GM12872 (cell line): ENCODE measurements around the gene IFNG-AS1.

Experiments used
- TF ChIP-seq, protein P1 (sequence below): IDR thresholded peaks from 3 replicates; pipeline ENCODE4 v1.5.1; 2011; ENCODE audit warnings: low read depth, mild to moderate bottlenecking, low read length, moderate library complexity; ENCODE audit not compliant: insufficient read depth

Gene IFNG-AS1

DNA sequence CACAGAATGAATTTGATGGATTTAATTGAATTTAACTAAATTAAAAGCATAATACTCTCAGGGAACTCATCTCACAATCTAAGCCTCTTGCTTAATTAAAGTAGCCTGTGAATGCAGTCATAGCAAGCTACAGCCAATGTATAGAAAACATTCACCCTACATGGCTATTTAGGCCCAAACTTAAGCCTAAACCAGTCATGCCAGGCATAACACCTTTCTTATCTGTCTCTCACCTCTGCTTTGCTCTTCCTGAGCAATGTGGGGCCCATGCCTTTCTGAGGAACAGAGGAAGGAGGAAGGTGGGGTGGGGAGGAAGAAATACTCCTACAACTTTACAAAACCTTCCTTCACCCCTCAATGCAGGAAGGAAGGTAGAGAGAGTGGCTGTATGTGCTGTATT lies 29.1 kb downstream of the IFNG-AS1 start:
- TF ChIP-seq, protein P1, sequence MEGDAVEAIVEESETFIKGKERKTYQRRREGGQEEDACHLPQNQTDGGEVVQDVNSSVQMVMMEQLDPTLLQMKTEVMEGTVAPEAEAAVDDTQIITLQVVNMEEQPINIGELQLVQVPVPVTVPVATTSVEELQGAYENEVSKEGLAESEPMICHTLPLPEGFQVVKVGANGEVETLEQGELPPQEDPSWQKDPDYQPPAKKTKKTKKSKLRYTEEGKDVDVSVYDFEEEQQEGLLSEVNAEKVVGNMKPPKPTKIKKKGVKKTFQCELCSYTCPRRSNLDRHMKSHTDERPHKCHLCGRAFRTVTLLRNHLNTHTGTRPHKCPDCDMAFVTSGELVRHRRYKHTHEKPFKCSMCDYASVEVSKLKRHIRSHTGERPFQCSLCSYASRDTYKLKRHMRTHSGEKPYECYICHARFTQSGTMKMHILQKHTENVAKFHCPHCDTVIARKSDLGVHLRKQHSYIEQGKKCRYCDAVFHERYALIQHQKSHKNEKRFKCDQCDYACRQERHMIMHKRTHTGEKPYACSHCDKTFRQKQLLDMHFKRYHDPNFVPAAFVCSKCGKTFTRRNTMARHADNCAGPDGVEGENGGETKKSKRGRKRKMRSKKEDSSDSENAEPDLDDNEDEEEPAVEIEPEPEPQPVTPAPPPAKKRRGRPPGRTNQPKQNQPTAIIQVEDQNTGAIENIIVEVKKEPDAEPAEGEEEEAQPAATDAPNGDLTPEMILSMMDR = no peak

DNA sequence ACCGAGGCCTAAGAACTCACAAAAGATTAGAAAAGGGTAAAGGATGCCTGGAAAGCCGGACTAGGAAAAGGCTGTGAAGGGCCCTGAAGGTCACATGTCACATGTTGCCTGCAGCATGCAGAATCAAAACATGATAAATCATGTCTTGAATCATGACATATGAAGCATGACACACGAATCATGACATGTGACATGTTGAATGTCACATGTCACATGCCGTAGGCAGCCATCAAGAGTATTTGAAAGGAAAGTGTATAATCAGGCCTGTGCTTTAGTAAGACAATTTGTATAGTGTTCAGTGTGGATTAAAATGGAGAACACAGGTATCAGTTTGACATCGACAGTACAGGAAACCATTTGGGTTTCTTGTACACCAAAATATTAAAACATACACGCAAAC lies 30.8 kb downstream of the IFNG-AS1 start:
- TF ChIP-seq, protein P1 = no peak

DNA sequence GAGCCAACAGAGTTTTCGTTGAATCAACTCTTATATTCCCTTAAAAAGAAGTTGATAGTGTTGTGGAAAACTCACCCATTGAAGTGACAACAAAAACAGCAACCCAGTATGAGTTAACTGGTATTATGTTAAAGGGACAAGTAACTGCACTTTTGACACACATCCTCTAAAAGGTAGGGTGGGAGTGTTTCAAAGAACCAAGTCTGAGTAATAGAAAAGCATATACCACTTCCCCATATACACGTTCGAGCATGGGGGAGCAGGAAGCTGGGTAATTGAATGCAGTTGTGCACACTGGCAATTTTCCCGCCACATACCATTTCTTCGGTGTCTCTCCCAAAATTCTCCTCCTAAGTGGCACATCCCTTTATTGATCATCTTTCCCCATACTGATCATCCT lies 31.5 kb downstream of the IFNG-AS1 start:
- TF ChIP-seq, protein P1 = no peak

DNA sequence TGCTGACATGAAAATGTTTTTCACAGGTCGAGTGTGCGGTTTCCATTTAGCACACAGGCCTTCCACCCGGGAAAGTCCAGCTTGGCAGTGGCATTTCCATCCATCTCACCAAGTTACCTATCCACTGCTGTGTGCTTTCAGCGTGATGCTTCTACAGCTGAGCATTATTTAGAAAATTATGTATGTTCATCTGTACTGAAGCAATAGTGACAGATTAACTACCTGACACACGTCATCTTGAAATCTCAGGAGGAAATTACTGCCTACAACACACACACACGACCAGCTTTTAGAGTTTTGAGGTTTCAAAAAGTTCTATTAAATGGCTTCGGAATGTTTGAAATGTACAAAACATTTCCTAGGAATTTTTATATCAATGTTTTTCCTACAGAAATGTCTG lies 39.4 kb downstream of the IFNG-AS1 start:
- TF ChIP-seq, protein P1 = no peak

DNA sequence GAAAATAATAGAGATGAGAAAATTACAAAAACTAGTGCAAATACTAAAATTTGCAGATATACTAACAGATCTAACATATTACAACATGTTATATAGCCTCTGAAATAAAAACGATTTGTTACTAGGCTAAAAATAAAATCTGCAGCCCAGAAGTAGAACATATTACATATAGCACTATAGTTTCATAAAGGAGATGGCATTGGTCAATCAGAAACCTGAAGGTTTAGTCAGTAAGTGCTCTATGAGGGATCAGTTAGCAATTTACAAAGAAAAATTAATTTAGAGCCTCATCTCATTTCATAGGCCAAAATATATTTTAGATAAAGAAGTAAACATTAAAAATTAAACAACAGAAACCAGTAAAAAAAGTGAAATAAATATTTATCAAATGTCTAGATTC lies 41.0 kb downstream of the IFNG-AS1 start:
- TF ChIP-seq, protein P1 = no peak

DNA sequence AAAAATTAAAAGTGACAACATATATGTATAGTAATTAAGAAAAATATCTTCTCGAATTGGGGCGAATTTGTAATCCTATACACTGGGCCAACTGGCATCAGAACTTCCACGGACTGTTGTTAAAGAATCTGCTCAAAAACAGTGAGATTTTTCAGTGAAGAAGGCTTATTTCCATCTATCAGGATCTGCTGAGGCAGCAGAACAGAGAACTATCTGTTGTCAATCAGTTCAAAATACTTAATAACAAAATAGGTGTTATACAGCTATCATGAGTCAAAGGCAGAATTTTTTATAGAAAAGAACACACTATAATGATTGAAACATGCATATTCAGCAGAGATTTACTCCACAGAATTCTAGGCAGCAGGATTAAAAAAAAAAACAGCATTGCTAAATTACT lies 41.9 kb downstream of the IFNG-AS1 start:
- TF ChIP-seq, protein P1 = no peak

DNA sequence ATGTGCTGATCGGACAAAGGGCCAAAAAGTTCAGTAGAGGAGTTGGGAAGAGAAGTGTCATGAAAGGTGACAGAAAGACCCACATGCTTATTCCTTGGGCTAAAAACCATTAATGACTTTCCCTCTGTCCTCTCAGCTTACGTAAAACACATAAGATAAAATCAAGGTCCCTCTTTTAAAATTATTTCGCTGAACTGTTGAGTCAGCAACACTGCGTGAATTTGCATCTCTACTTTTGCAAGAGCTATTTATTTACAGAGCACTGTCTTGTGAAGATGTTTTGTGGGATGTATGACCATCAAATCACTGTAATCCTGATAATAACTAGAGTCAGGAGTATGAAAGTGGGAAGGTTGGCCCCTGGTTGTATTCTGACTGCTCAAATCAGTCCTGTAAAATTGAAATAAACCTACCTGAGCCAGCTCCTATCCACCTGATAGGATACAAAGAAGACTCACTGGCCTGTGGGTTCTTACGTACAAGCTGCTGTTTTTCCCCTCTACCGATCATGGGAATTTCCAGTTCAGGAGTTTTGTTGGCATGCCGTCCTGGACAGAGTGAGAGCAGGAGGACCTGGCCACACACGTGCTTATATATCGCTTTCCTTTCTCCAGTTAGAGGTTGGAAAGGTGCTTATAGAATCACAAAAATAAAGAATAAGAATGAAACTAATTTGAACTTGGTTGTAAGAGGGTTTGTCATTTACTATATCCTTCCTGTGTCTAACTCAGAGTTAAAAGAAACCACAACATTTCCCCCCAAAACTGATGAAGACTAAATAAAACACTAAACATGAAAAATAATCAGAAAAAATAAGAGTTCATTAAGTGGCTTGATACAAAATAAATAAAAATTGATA lies 42.9 kb downstream of the IFNG-AS1 start:
- TF ChIP-seq, protein P1 = no peak
